Measurements from ENCODE around the gene ZNF888.
A peak's percentile ranks its signal among the peaks of the same experiment; 100 is the strongest.
"Not testable (repeated sequence)": the region's sequence is repeated elsewhere in the genome, so short reads cannot be mapped to it uniquely, and the experiment has no call there.

The ZNF888 gene

GRCh38 chr19:52871466-52871865 lies 51.8 kb downstream of the ZNF888 start:
- no peak for DNase-seq

DNA sequence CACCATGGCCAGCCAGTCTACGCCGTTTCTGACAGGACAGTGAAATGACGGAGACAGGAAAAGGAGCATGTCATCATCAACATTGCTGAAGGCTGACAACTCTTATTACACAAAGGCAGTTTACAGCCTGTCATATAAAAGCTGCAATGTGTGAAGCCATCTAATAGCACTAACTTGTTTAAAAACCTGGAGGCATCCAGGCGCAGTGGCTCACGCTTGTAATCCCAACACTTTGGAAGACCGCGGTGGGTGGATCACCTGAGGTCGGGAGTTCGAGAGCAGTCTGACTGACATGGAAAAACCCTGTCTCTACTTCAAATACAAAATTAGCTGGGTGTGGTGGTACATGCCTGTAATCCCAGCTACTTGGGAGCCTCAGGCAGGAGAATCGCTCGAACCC lies 55.2 kb downstream of the ZNF888 start:
- DNase-seq = not testable (repeated sequence)

GRCh38 chr19:52857378-52858191 lies 65.6 kb downstream of the ZNF888 start, which contains the start of gene ZNF468:
TSS of gene ZNF468 (minus strand) at chr19:52857619. CDS start at chr19:52854272, 3,347 bp downstream.
- peak; percentile 75 for DNase-seq

GRCh38 chr19:52856540-52857377 lies 66.5 kb downstream of the ZNF888 start:
- DNase-seq = not testable (repeated sequence)

Data from CD4-positive, alpha-beta T cell treated with Interleukin-17A for 4 hours (primary cell).